H9 (cell line): ENCODE results near the gene B3GALT4. TPM values are rescaled to one million over a fixed set of nuclear protein-coding genes. Genes with fewer than 3 reads are reported as not detected.
A peak's percentile ranks its signal among the peaks of the same experiment; 100 is the strongest.

Experiments used
- DNase-seq: peaks from one replicate; pipeline ENCODE4 v3.0.0-alpha.2; 2017
- H2AFZ ChIP-seq: one replicate; pipeline ENCODE4 v1.6.1; 2013; ENCODE audit warnings: mild to moderate bottlenecking, low read length, control low read depth, moderate library complexity
- H2AK5ac ChIP-seq: 2 replicates; pipeline ENCODE4 v1.6.1; 2013; ENCODE audit warnings: low read length, control low read depth, mixed read lengths; ENCODE audit not compliant: insufficient read length
- H2BK120ac ChIP-seq: one replicate; pipeline ENCODE4 v1.6.1; 2013; ENCODE audit warnings: low read depth, mild to moderate bottlenecking, low read length, control low read depth, inconsistent platforms; ENCODE audit not compliant: poor library complexity, severe bottlenecking
- H2BK12ac ChIP-seq: 2 replicates; pipeline ENCODE4 v1.6.1; 2013; ENCODE audit warnings: low read length, control low read depth, mixed read lengths, low read depth; ENCODE audit not compliant: insufficient read length
- H2BK15ac ChIP-seq: 2 replicates; pipeline ENCODE4 v1.6.1; 2013; ENCODE audit warnings: low read depth, low read length, control low read depth
- H2BK20ac ChIP-seq: one replicate; pipeline ENCODE4 v1.6.1; 2013; ENCODE audit warnings: low read depth, mild to moderate bottlenecking, low read length, control low read depth, inconsistent platforms; ENCODE audit not compliant: poor library complexity, severe bottlenecking
- H2BK5ac ChIP-seq: 2 replicates; pipeline ENCODE4 v1.6.1; 2013; ENCODE audit warnings: low read length, control low read depth, mixed read lengths; ENCODE audit not compliant: insufficient read length
- H3K14ac ChIP-seq: 2 replicates; pipeline ENCODE4 v1.6.1; 2013; ENCODE audit warnings: low read length, control low read depth; ENCODE audit not compliant: insufficient read depth
- H3K18ac ChIP-seq: 2 replicates; pipeline ENCODE4 v1.6.1; 2013; ENCODE audit warnings: low read depth, mild to moderate bottlenecking, mixed read lengths, low read length, control low read depth; ENCODE audit not compliant: insufficient read length
- H3K23ac ChIP-seq: 2 replicates; pipeline ENCODE4 v1.6.1; 2013; ENCODE audit warnings: low read length, control low read depth, mixed read lengths, low read depth; ENCODE audit not compliant: insufficient read length
- H3K23me2 ChIP-seq: 2 replicates; pipeline ENCODE4 v1.6.1; 2013; ENCODE audit warnings: low read depth, mild to moderate bottlenecking, mixed read lengths, low read length, control low read depth; ENCODE audit not compliant: insufficient read length, poor library complexity, severe bottlenecking
- H3K27ac ChIP-seq: 2 replicates; pipeline ENCODE4 v1.5.1; 2013; ENCODE audit warnings: low read length, control low read depth, mixed read lengths, low read depth; ENCODE audit not compliant: insufficient read length
- H3K27me3 ChIP-seq: 2 replicates; pipeline ENCODE4 v1.6.1; 2013; ENCODE audit warnings: low read length, control low read depth, inconsistent platforms; ENCODE audit not compliant: insufficient read depth
- H3K4ac ChIP-seq: 2 replicates; pipeline ENCODE4 v1.6.1; 2013; ENCODE audit warnings: low read depth, mild to moderate bottlenecking, control low read depth, inconsistent platforms, low read length, moderate library complexity
- H3K4me1 ChIP-seq: 2 replicates; pipeline ENCODE4 v1.6.1; 2013; ENCODE audit warnings: low read length, control low read depth, inconsistent platforms; ENCODE audit not compliant: insufficient read depth
- H3K4me2 ChIP-seq: 2 replicates; pipeline ENCODE4 v1.6.1; 2013; ENCODE audit warnings: low read length, control low read depth, mixed read lengths; ENCODE audit not compliant: insufficient read length, insufficient read depth
- H3K56ac ChIP-seq: 2 replicates; pipeline ENCODE4 v1.6.1; 2013; ENCODE audit warnings: low read depth, mild to moderate bottlenecking, mixed read lengths, low read length, control low read depth; ENCODE audit not compliant: insufficient read length
- H3K79me1 ChIP-seq: 2 replicates; pipeline ENCODE4 v1.6.1; 2013; ENCODE audit warnings: low read depth, mild to moderate bottlenecking, moderate library complexity, low read length, control low read depth, inconsistent platforms; ENCODE audit not compliant: insufficient read depth, poor library complexity, severe bottlenecking
- H3K79me2 ChIP-seq: 2 replicates; pipeline ENCODE4 v1.6.1; 2013; ENCODE audit warnings: low read length, control low read depth, inconsistent platforms; ENCODE audit not compliant: insufficient read depth
- H3K9ac ChIP-seq: 2 replicates; pipeline ENCODE4 v1.6.1; 2013; ENCODE audit warnings: low read length, control low read depth, mixed read lengths; ENCODE audit not compliant: insufficient read length; ENCODE audit errors: extremely low read depth
- H3K9me3 ChIP-seq: one replicate; pipeline ENCODE4 v1.6.1; 2013; ENCODE audit warnings: low read depth, low read length, inconsistent platforms; ENCODE audit not compliant: control insufficient read depth
- H3T11ph ChIP-seq: one replicate; pipeline ENCODE4 v1.6.1; 2013; ENCODE audit warnings: mild to moderate bottlenecking, low read length, control low read depth, inconsistent platforms
- H4K20me1 ChIP-seq: one replicate; pipeline ENCODE4 v1.6.1; 2013; ENCODE audit not compliant: control insufficient read depth, insufficient read length, insufficient read depth
- H4K5ac ChIP-seq: 2 replicates; pipeline ENCODE4 v1.6.1; 2013; ENCODE audit warnings: low read depth, mild to moderate bottlenecking, mixed read lengths, low read length, control low read depth; ENCODE audit not compliant: insufficient read length
- H4K8ac ChIP-seq: replicated peaks from 2 replicates; pipeline ENCODE4 v1.6.1; 2013; ENCODE audit warnings: low read length, control low read depth, mixed read lengths, low read depth; ENCODE audit not compliant: insufficient read length
- H4K91ac ChIP-seq: 2 replicates; pipeline ENCODE4 v1.6.1; 2013; ENCODE audit warnings: low read depth, mild to moderate bottlenecking, moderate library complexity, mixed read lengths, low read length, control low read depth; ENCODE audit not compliant: insufficient read length
- H3K27ac Mint-ChIP-seq, 3 experiments: 2 replicates in 2 of 3; 3 replicates in 1 of 3; pipeline ENCODE4 v1.8.0; 2020 to 2021; ENCODE audit warnings: mixed read lengths in 3 of 3, mild to moderate bottlenecking in 1 of 3, moderate library complexity in 1 of 3
- H3K27me3 Mint-ChIP-seq: 2 replicates; pipeline ENCODE4 v1.8.0; 2021; ENCODE audit warnings: low read depth, mild to moderate bottlenecking, moderate library complexity, mixed read lengths
- H3K36me3 Mint-ChIP-seq, 3 experiments: 2 replicates in 2 of 3; 3 replicates in 1 of 3; pipeline ENCODE4 v1.8.0; 2020 to 2021; ENCODE audit warnings: low read depth in 3 of 3, mixed read lengths in 3 of 3; ENCODE audit not compliant: insufficient read depth in 1 of 3
- H3K4me1 Mint-ChIP-seq, 2 experiments: 2 replicates each; pipeline ENCODE4 v1.8.0; 2020; ENCODE audit warnings: mixed read lengths in 2 of 2
- H3K4me3 Mint-ChIP-seq, 2 experiments: 2 replicates in 1 of 2; 3 replicates in 1 of 2; pipeline ENCODE4 v1.8.0; 2020 to 2021; ENCODE audit warnings: mild to moderate bottlenecking in 2 of 2, mixed read lengths in 2 of 2, moderate library complexity in 1 of 2
- H3K9me3 Mint-ChIP-seq, 2 experiments: 2 replicates in 1 of 2; 3 replicates in 1 of 2; pipeline ENCODE4 v1.8.0; 2020; ENCODE audit warnings: mild to moderate bottlenecking in 2 of 2, mixed read lengths in 2 of 2, moderate library complexity in 1 of 2
- CTCF ChIP-seq: fragments of 200-600 bp; sonication (generic); conservative IDR thresholded peaks from 3 replicates; pipeline ENCODE4 v1.8.0; 2021; ENCODE audit warnings: antibody characterized with exemption, mild to moderate bottlenecking
- WGBS: extraction: QIAGEN DNeasy Blood & Tissue Kit; methylation state at CpG from one replicate; pipeline ENCODE4 v1.1.7; 2013; ENCODE audit warnings: missing lambda C conversion rate, low lambda C conversion rate, mixed read lengths; ENCODE audit not compliant: insufficient read length; ENCODE audit errors: extremely low coverage; 5-methylcytosine and 5-hydroxymethylcytosine counted together
- total RNA-seq: library from RNA; stranded (reverse); gene quantifications from 2 replicates; pipeline ENCODE4 v1.2.1, GENCODE V29; 2021

The B3GALT4 gene
- total RNA-seq, 1 experiment from 2014 or later: 3.2 TPM

- no peak overlapping the region for H3K56ac ChIP-seq
- peaks cover 25 to 79% (median 52%) of the 10 kb centered on the region in 3 experiments; a peak in 6 of 7 replicates for H3K36me3 Mint-ChIP-seq
- no peak overlapping the region for H2BK120ac ChIP-seq
- H2BK15ac ChIP-seq: no peak overlapping the region
- H3K4me2 ChIP-seq: no peak overlapping the region
- H3K4me1 ChIP-seq: no peaks in the 10 kb centered on the region; the same call in 1 of the 2 replicates
- no peak overlapping the region for H2AFZ ChIP-seq
- peaks cover 7% of the 10 kb centered on the region; the same call in 1 of the 2 replicates for H3K79me2 ChIP-seq
- H3K4me3 Mint-ChIP-seq: peak overlapping the region in 1 of 2 experiments; percentile 92; a peak in 2 of 5 replicates
- no peak overlapping the region for H3K14ac ChIP-seq
- no peak overlapping the region for H2AK5ac ChIP-seq
- H3K23me2 ChIP-seq: peaks cover 9% of the 10 kb centered on the region
- H3K4me1 Mint-ChIP-seq: peaks cover 36 to 38% of the 10 kb centered on the region in 2 experiments
- no peak overlapping the region for H4K8ac ChIP-seq
- H3T11ph ChIP-seq: no peak overlapping the region
- no peak overlapping the region for H3K9ac ChIP-seq
- no peaks in the 10 kb centered on the region for H3K9me3 Mint-ChIP-seq
- no peak overlapping the region for H3K23ac ChIP-seq
- H3K4ac ChIP-seq: no peak overlapping the region
- H3K27me3 ChIP-seq: no peaks in the 10 kb centered on the region
- no peak overlapping the region for H3K27ac ChIP-seq
- no peak overlapping the region for H3K18ac ChIP-seq
- no peaks in the 10 kb centered on the region for H3K79me1 ChIP-seq
- no peak for TF ChIP-seq CTCF
- peak overlapping the region in 1 of 3 experiments; percentile 74; a peak in 1 of 7 replicates for H3K27ac Mint-ChIP-seq
- H2BK20ac ChIP-seq: no peak overlapping the region
- DNase-seq: no peak
- H2BK12ac ChIP-seq: no peak overlapping the region
- no peak overlapping the region for H4K91ac ChIP-seq
- H4K5ac ChIP-seq: no peak overlapping the region
- H4K20me1 ChIP-seq: no peaks in the 10 kb centered on the region
- no peaks in the 10 kb centered on the region for H3K9me3 ChIP-seq
- WGBS: no CpG with 5 or more reads among the region's 3 CpGs
- no peaks in the 10 kb centered on the region for H3K27me3 Mint-ChIP-seq
- H2BK5ac ChIP-seq: no peak overlapping the region
Observed at GRCh38 chr6:33278810-33279209, 1.9 kb downstream of the B3GALT4 start.
